A673 (cell line): ENCODE measurements around the gene GALNT9. TPM values are rescaled to one million over a fixed set of nuclear protein-coding genes. Genes with fewer than 3 reads are reported as not detected.
"Not testable (repeated sequence)": the region's sequence is repeated elsewhere in the genome, so short reads cannot be mapped to it uniquely, and the experiment has no call there.

Experiments
- BruUV-seq: library from RNA; stranded (reverse); fragments of 400-500 nt; replicated peaks from 2 replicates; lab custom pipeline; 2021; lab: Mats Ljungman, UMichigan
- CTCF ChIA-PET: fragments of 300-600 bp; sonication (Branson Sonifier 250); formaldehyde crosslinking; loops from one replicate; lab custom pipeline; 2022; ENCODE audit warnings: antibody characterized with exemption; lab: Charles Lee
- POLR2A ChIA-PET: fragments of 300-600 bp; sonication (Branson Sonifier 250); formaldehyde crosslinking; loops from one replicate; lab custom pipeline; 2022; ENCODE audit warnings: antibody characterized with exemption; ENCODE audit not compliant: low non-redundant PET; lab: Charles Lee
- DNase-seq: peaks from one replicate; pipeline ENCODE4 v3.0.0-alpha.2; 2015; ENCODE audit warnings: low spot score
- H3K27ac ChIP-seq: fragments of 200-600 bp; sonication (generic); 2 replicates; pipeline ENCODE4 v1.5.1; 2016; ENCODE audit warnings: mixed run types, low read depth, mild to moderate bottlenecking, mixed read lengths, antibody characterized with exemption, low read length; ENCODE audit not compliant: poor library complexity, severe bottlenecking
- H3K27me3 ChIP-seq: fragments of 200-600 bp; sonication (generic); replicated peaks from 2 replicates; pipeline ENCODE4 v1.6.1; 2017; ENCODE audit warnings: mixed run types, low read depth, mild to moderate bottlenecking, mixed read lengths, antibody characterized with exemption, low read length; ENCODE audit not compliant: insufficient read depth, poor library complexity
- H3K36me3 ChIP-seq: fragments of 200-600 bp; sonication (generic); 2 replicates; pipeline ENCODE4 v1.6.1; 2016; ENCODE audit warnings: mixed run types, mild to moderate bottlenecking, mixed read lengths, antibody characterized with exemption, low read length; ENCODE audit not compliant: insufficient read depth, poor library complexity, severe bottlenecking
- H3K4me1 ChIP-seq: fragments of 200-600 bp; sonication (generic); 2 replicates; pipeline ENCODE4 v1.6.1; 2017; ENCODE audit warnings: mixed run types, mild to moderate bottlenecking, mixed read lengths, antibody characterized with exemption, low read length; ENCODE audit not compliant: insufficient read depth, poor library complexity, severe bottlenecking
- H3K4me3 ChIP-seq: fragments of 200-600 bp; sonication (generic); 2 replicates; pipeline ENCODE4 v1.5.1; 2016; ENCODE audit warnings: low read depth, mixed run types, mild to moderate bottlenecking, mixed read lengths, low read length; ENCODE audit not compliant: poor library complexity, severe bottlenecking
- H3K9me3 ChIP-seq: fragments of 200-600 bp; sonication (generic); 2 replicates; pipeline ENCODE4 v1.6.1; 2016; ENCODE audit warnings: mixed run types, low read depth, mild to moderate bottlenecking, mixed read lengths, antibody characterized with exemption, low read length; ENCODE audit not compliant: poor library complexity, severe bottlenecking
- CTCF ChIP-seq: fragments of 300-800, 200-600 bp; sonication (generic); conservative IDR thresholded peaks from 2 replicates; pipeline ENCODE4 v1.5.1; 2017; ENCODE audit warnings: low read depth, mild to moderate bottlenecking, antibody characterized with exemption, low read length, moderate library complexity, mixed read lengths
- EZH2 ChIP-seq: fragments of 200-600 bp; sonication (generic); IDR thresholded peaks from 2 replicates; pipeline ENCODE4 v1.6.1; 2017; ENCODE audit warnings: borderline replicate concordance, low read depth, mild to moderate bottlenecking, mixed read lengths, antibody characterized with exemption, low read length; ENCODE audit not compliant: poor library complexity, severe bottlenecking
- intact Hi-C: fragments of 100-400 bp; cut with micrococcal nuclease; formaldehyde crosslinking; loops from one replicate; pipeline ENCODE4 v1.10.0; 2022; ENCODE audit not compliant: unreplicated experiment
- total RNA-seq: library from RNA; stranded (reverse); gene quantifications from 2 replicates; pipeline ENCODE4 v1.2.3, GENCODE V29; 2021

Gene GALNT9
- total RNA-seq, 1 experiment from 2014 or later = 7.4 TPM

- no TSS peak for BruUV-seq
- no peaks in the 10 kb centered on the region for H3K36me3 ChIP-seq
- ChIA-PET CTCF (no interaction called here), POLR2A (no interaction called here)
- no peak overlapping the region for H3K4me3 ChIP-seq
- no peak overlapping the region for H3K27ac ChIP-seq
- intact Hi-C loops = no loop called here
- H3K9me3 ChIP-seq = no peaks in the 10 kb centered on the region
- no peaks in the 10 kb centered on the region for H3K4me1 ChIP-seq
- TF ChIP-seq EZH2 = no peak
- no peak for TF ChIP-seq CTCF
- DNase-seq = no peak
- no peaks in the 10 kb centered on the region for H3K27me3 ChIP-seq
Measured at GRCh38 chr12:132266802-132267201, 62.6 kb downstream of the GALNT9 start.

GRCh38 chr12:132266370-132266769, 63.0 kb downstream of the GALNT9 start:
- Histone ChIP-seq H3K27ac (no peak overlapping the region), H3K36me3 (no peaks in the 10 kb centered on the region), H3K27me3 (no peaks in the 10 kb centered on the region), H3K4me1 (no peaks in the 10 kb centered on the region), H3K9me3 (no peaks in the 10 kb centered on the region), H3K4me3 (no peak overlapping the region)
- ChIA-PET CTCF (no interaction called here), POLR2A (no interaction called here)
- DNase-seq = no peak
- intact Hi-C loops = no loop called here
- TF ChIP-seq EZH2 = no peak
- no peak for TF ChIP-seq CTCF
- no TSS peak for BruUV-seq

DNA sequence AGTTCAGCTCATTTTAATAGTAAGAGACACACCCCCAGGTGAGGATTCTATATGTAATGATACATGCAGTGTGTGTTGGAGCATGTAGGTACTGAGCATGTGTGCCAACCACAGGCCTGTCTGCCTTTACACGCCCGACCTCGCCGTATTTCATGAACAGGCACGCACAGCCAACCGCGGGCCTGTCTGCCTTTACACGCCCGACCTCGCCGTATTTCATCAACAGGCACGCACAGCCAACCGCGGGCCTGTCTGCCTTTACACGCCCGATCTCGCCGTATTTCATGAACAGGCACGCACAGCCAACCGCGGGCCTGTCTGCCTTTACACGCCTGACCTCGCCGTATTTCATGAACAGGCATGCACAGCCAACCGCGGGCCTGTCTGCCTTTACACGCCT, 63.6 kb downstream of the GALNT9 start:
- DNase-seq, H3K27ac ChIP-seq, H3K27me3 ChIP-seq, POLR2A ChIA-PET, H3K4me3 ChIP-seq, CTCF ChIA-PET, H3K4me1 ChIP-seq, H3K36me3 ChIP-seq, BruUV-seq, H3K9me3 ChIP-seq, intact Hi-C loops: not testable (repeated sequence)

DNA sequence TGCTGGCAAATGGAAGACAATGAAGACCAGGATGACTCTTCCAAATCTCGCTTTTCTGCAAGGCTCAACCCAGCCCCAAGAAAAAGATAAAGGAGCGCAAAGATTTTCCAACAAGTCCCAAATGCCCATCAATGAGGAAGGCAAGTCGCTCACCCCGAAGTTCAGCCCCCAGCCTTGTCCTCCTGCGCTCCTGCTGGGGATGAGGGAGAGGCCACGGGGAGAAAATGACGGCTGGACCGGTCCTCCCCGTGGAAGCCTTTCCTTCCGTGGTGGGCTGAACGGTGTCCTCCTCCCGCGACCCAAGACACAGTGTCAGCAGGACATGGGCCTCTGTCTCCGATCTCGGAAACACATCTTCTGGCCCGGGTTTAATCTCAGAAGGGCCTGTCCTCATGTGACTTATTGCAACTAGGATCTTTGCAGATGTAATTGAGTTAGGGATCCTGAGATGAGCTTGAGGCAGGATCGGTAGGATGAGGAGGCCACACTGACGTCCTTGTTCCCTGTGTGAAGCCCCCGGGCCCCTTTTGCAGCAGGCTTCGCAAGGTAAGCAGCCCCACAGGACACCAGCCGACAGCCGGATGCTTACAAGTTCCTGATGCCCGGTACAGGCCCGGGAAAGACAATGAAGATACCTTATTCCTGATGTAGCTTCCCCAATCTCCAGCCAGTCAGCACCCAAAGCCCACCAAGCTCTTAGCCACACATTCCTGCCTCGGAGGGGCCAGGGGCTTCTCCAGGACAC, 64.2 kb downstream of the GALNT9 start:
- no peak overlapping the region for H3K4me3 ChIP-seq
- no peak for DNase-seq
- no peaks in the 10 kb centered on the region for H3K27me3 ChIP-seq
- CTCF ChIA-PET = no interaction called here
- no peaks in the 10 kb centered on the region for H3K9me3 ChIP-seq
- POLR2A ChIA-PET = no interaction called here
- no peaks in the 10 kb centered on the region for H3K36me3 ChIP-seq
- intact Hi-C loops = no loop called here
- TF ChIP-seq CTCF (no peak), EZH2 (no peak)
- H3K27ac ChIP-seq = no peak overlapping the region
- no TSS peak for BruUV-seq
- H3K4me1 ChIP-seq = no peaks in the 10 kb centered on the region
